Activated CD4-positive, alpha-beta T cell treated with anti-CD3 and anti-CD28 coated beads for 36 hours (primary cell): ENCODE measurements around the gene CAMTA1. TPM values are rescaled to one million over a fixed set of nuclear protein-coding genes. Genes with fewer than 3 reads are reported as not detected.

Experiments
- ATAC-seq: fragments of 200-7000 bp; cut with Tn5 transposase; one replicate; pipeline ENCODE4 v1.10.0; 2021; ENCODE audit warnings: mild to moderate bottlenecking, moderate library complexity
- CTCF ChIA-PET: fragments of 350-600 bp; sonication (Branson Sonifier 250); formaldehyde crosslinking; loops from one replicate; lab custom pipeline; 2021; ENCODE audit warnings: antibody characterized with exemption; lab: Charles Lee
- POLR2A ChIA-PET: fragments of 350-600 bp; sonication (Branson Sonifier 250); formaldehyde crosslinking; loops from one replicate; lab custom pipeline; 2021; ENCODE audit warnings: antibody characterized with exemption, inconsistent platforms; lab: Charles Lee
- DNase-seq: peaks from one replicate; pipeline ENCODE4 v3.0.0-alpha.2; 2020
- H3K27ac Mint-ChIP-seq: one replicate; pipeline ENCODE4 v1.8.0; 2021; ENCODE audit warnings: mixed read lengths
- H3K27me3 Mint-ChIP-seq: one replicate; pipeline ENCODE4 v1.8.0; 2021; ENCODE audit warnings: mixed read lengths
- H3K36me3 Mint-ChIP-seq: one replicate; pipeline ENCODE4 v1.8.0; 2021; ENCODE audit warnings: low read depth, mixed read lengths
- H3K4me1 Mint-ChIP-seq: one replicate; pipeline ENCODE4 v1.8.0; 2021; ENCODE audit warnings: mixed read lengths
- H3K4me3 Mint-ChIP-seq: one replicate; pipeline ENCODE4 v1.8.0; 2021; ENCODE audit warnings: mild to moderate bottlenecking, moderate library complexity, mixed read lengths
- H3K9me3 Mint-ChIP-seq: one replicate; pipeline ENCODE4 v1.8.0; 2021; ENCODE audit warnings: low read depth, mixed read lengths
- intact Hi-C, 2 experiments: fragments of 100-400 bp; cut with DNase I in 1 of 2; cut with micrococcal nuclease in 1 of 2; formaldehyde crosslinking; loops; one replicate each; pipeline versions ENCODE4 v1.14.2 to v1.15.1; 2022 to 2024; cut with DNase I, micrococcal nuclease
- total RNA-seq, 2 experiments: library from RNA; stranded (reverse); gene quantifications; one replicate each; pipeline ENCODE4 v1.2.3, GENCODE V29; 2021

Gene CAMTA1
- total RNA-seq, 2 experiments from 2014 or later = 62.3 to 76.7 TPM

- CTCF ChIA-PET = interaction anchor here (0.7 kb wide), 1 partner anchor 391 kb away, joined by 3 read pairs; no protein-coding TSS in a partner anchor
These were observed 715.8 kb downstream of the CAMTA1 start for GRCh38 chr1:7501084-7501491.

DNA sequence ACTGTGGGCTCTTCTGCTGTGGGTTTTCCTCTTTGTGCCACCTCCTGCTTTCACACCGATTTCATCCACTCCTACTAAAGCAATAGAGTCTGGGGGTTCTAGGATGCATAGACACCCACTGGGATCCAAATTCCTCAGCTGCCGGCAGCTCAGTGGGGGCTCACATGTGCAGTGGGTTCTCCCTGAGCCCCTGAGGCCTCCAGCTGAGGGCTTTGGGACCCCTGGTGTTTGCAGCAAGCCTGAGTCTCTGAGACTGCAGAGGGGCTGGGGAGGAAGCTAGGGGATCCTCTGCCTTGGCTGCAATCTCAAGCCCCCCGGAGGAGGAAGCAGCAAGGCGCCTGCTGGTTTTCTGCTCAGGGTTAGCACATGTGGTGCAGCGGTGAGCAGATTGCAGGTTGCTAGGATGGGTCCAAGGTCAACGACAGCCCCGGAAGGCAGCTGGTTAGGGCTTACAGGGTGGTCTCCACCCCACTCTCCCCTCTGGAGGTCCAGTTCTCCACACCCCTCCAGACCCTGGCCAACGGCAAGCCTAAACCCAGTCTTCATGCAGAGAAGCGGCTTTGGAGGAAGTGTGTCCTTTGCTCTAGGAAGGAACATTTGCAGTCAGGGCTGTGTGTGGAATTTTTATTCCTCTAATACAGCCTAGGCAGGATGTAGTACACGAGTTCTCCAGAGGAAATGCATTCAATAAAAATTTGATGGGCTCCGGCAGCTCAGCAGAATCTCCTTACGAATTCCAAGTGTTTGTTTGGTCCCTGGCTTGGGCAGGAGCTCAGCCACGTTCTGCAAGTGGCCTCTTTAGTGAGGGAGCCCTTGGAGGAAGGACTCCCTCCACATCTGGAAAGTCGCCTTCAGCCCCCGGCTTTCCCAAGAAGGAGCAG is 716.7 kb downstream of the CAMTA1 start:
- ChIA-PET CTCF (interaction anchor here (0.7 kb wide), 1 partner anchor 392 kb away, joined by 3 read pairs; no protein-coding TSS in a partner anchor), POLR2A (no interaction called here)
- intact Hi-C loops = no loop called here

More at GRCh38 chr1:7501084-7501491, 715.8 kb downstream of the CAMTA1 start:
- POLR2A ChIA-PET = no interaction called here
- Mint-ChIP-seq H3K27me3 (no peaks in the 10 kb centered on the region), H3K9me3 (no peaks in the 10 kb centered on the region), H3K4me3 (no peak overlapping the region), H3K4me1 (no peaks in the 10 kb centered on the region), H3K27ac (no peak overlapping the region), H3K36me3 (no peaks in the 10 kb centered on the region)
- ATAC-seq (no peak), DNase-seq (no peak)
- intact Hi-C loops = no loop called here

DNA sequence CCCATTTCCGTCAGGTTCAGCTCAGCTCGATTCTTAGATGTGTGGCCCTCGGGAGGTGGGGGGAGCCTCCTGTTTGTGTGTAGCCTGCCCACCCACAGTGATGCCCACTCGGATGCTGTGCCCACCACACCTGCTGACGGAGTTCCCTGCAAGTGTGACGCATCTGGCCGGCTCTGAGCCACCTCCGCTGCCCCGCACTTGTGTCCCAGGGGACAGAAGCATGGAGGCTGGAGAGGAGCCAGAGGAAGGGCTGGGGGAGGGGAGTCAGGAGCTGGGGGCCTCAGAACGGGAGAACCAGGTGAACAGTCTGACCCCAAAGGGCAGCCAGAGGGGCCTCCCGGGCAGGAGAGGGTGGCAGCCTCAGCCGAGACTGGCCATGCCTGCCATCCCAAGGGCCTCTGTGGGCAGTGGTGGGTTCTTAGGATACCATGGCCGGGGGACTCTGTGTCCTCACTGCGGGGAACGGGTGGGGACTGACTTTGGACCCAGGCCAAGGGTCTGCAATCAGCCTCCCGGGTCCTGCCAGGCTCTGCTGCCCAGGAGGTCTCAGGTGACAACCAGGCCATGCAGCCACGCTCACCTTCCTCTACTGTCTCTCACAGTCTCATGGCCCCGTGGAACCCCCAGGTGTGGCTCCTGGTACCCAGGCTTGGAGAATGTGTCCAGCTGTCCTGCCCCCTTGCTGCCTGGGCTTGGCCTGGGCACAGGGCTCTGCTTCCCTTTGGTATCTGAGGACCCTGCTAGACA is 718.6 kb downstream of the CAMTA1 start:
- no peak for DNase-seq
- H3K4me1 Mint-ChIP-seq = no peaks in the 10 kb centered on the region
- CTCF ChIA-PET = no interaction called here

More for the DNA sequence above, 716.7 kb downstream of the CAMTA1 start:
- Mint-ChIP-seq H3K27me3 (no peaks in the 10 kb centered on the region), H3K9me3 (no peaks in the 10 kb centered on the region), H3K4me3 (no peak overlapping the region), H3K4me1 (no peaks in the 10 kb centered on the region), H3K36me3 (no peaks in the 10 kb centered on the region), H3K27ac (no peak overlapping the region)
- DNase-seq (no peak), ATAC-seq (no peak)

GRCh38 chr1:7504438-7504720 is 719.1 kb downstream of the CAMTA1 start:
- no peaks in the 10 kb centered on the region for H3K27me3 Mint-ChIP-seq
- H3K27ac Mint-ChIP-seq = no peak overlapping the region
- POLR2A ChIA-PET = no interaction called here
- H3K4me1 Mint-ChIP-seq = no peaks in the 10 kb centered on the region
- intact Hi-C loops = no loop called here
- CTCF ChIA-PET = no interaction called here
- no peaks in the 10 kb centered on the region for H3K9me3 Mint-ChIP-seq
- no peak overlapping the region for H3K4me3 Mint-ChIP-seq
- ATAC-seq (no peak), DNase-seq (no peak)
- H3K36me3 Mint-ChIP-seq = no peaks in the 10 kb centered on the region

More for the DNA sequence above, 718.6 kb downstream of the CAMTA1 start:
- no peak overlapping the region for H3K27ac Mint-ChIP-seq
- H3K36me3 Mint-ChIP-seq = no peaks in the 10 kb centered on the region
- H3K4me3 Mint-ChIP-seq = no peak overlapping the region
- no peaks in the 10 kb centered on the region for H3K9me3 Mint-ChIP-seq
- ATAC-seq = no peak
- intact Hi-C loops = no loop called here
- POLR2A ChIA-PET = no interaction called here
- no peaks in the 10 kb centered on the region for H3K27me3 Mint-ChIP-seq

DNA sequence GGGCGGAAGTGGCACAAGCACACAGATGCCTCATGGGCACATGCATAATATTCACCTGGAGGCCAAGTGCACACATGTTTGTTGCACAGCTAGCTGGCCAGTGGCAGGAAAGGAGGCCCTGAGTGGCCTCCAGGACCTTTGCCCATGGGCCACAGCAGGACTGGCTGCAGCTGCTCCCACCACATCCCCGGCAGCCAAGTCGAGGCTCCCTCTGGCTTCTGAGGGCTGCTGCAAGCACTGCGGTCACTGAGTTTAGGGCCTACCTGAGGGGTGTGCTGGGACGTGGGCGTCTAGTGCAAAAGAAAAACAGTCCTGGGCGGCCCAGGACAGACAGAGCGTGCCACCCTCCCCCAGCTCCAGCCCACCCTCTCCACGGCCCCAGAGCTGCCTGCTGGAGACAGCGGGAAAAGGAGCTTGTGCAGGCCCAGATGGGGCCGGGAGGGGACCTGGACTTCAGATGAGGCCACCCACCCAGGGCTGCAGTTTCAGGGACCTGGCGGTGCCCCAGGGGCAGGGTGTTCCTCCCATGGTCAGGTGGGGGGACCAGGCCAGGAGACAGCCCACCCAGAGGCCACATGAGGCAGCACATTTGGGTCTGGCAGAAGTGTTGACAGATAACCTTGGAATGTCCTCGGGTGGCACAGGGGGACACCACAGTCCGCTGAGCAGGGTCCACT is 720.0 kb downstream of the CAMTA1 start:
- CTCF ChIA-PET = no interaction called here

GRCh38 chr1:7505771-7506453 is 720.7 kb downstream of the CAMTA1 start:
- no peak overlapping the region for H3K27ac Mint-ChIP-seq
- no peaks in the 10 kb centered on the region for H3K36me3 Mint-ChIP-seq
- no peak for DNase-seq
- CTCF ChIA-PET = no interaction called here
- intact Hi-C loops = no loop called here
- peaks cover 2% of the 10 kb centered on the region for H3K27me3 Mint-ChIP-seq
- H3K4me3 Mint-ChIP-seq = no peak overlapping the region
- no peaks in the 10 kb centered on the region for H3K9me3 Mint-ChIP-seq
- no peaks in the 10 kb centered on the region for H3K4me1 Mint-ChIP-seq
- no peak for ATAC-seq
- POLR2A ChIA-PET = no interaction called here

More for the DNA sequence above, 720.0 kb downstream of the CAMTA1 start:
- ATAC-seq (no peak), DNase-seq (no peak)
- Mint-ChIP-seq H3K4me1 (no peaks in the 10 kb centered on the region), H3K9me3 (no peaks in the 10 kb centered on the region), H3K4me3 (no peak overlapping the region), H3K27me3 (no peaks in the 10 kb centered on the region), H3K36me3 (no peaks in the 10 kb centered on the region), H3K27ac (no peak overlapping the region)
- POLR2A ChIA-PET = no interaction called here
- intact Hi-C loops = no loop called here

DNA sequence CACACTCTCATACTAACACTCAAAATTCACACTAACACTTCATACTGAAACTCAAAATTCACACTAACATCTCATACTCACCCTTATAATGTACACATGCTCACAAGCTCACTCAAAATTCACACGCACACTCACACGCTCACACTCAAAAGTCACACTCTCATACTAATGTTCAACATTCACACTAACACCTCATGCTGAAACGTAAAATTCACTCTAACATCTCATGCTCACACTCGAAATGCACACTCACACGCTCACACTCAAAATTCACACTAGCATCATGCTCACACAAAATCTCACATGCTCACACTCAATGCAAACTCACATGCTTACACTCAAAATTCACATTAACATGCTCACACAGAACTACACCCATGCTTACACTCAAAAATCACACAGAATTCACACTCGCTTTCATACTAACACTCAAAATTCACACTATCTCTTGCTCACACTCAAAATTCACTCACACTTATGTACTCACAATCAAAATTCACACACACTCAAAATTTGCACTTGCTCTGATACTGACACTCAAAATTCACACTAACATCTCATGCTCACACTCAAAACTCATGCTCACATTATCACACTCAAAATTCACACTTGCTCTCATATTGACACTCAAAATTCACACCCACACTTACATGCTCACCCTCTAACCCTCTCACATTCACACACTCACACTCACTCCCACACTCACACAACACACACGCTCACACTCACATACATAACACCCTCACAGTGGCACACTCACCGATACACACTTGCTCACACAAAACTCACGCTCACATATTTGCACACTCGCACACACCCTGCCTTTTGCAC is 721.4 kb downstream of the CAMTA1 start:
- Mint-ChIP-seq H3K4me1 (no peaks in the 10 kb centered on the region), H3K9me3 (no peaks in the 10 kb centered on the region), H3K27me3 (peaks cover 2% of the 10 kb centered on the region), H3K36me3 (no peaks in the 10 kb centered on the region), H3K4me3 (no peak overlapping the region), H3K27ac (no peak overlapping the region)
- ChIA-PET POLR2A (no interaction called here), CTCF (interaction anchor here (0.6 kb wide), 1 partner anchor 941 kb away, joined by 3 read pairs; no protein-coding TSS in a partner anchor)
- DNase-seq (no peak), ATAC-seq (no peak)
- intact Hi-C loops = no loop called here

GRCh38 chr1:7507285-7508019 is 722.2 kb downstream of the CAMTA1 start:
- no peaks in the 10 kb centered on the region for H3K36me3 Mint-ChIP-seq
- H3K27me3 Mint-ChIP-seq = peaks cover 2% of the 10 kb centered on the region
- intact Hi-C loops = no loop called here
- no peak overlapping the region for H3K27ac Mint-ChIP-seq
- ChIA-PET POLR2A (no interaction called here), CTCF (interaction anchor here (0.6 kb wide), 1 partner anchor 942 kb away, joined by 3 read pairs; no protein-coding TSS in a partner anchor)
- H3K9me3 Mint-ChIP-seq = no peaks in the 10 kb centered on the region
- no peak for ATAC-seq
- no peaks in the 10 kb centered on the region for H3K4me1 Mint-ChIP-seq
- H3K4me3 Mint-ChIP-seq = no peak overlapping the region
- DNase-seq = no peak

GRCh38 chr1:7508052-7508933 is 723.0 kb downstream of the CAMTA1 start:
- no peaks in the 10 kb centered on the region for H3K36me3 Mint-ChIP-seq

More at GRCh38 chr1:7508052-7508933, 723.0 kb downstream of the CAMTA1 start:
- Mint-ChIP-seq H3K9me3 (no peaks in the 10 kb centered on the region), H3K27ac (no peak overlapping the region), H3K4me3 (no peak overlapping the region), H3K27me3 (peaks cover 2% of the 10 kb centered on the region), H3K4me1 (no peaks in the 10 kb centered on the region)
- ChIA-PET CTCF (interaction anchor here (0.7 kb wide), 1 partner anchor 911 kb away, joined by 3 read pairs; no protein-coding TSS in a partner anchor), POLR2A (no interaction called here)
- DNase-seq (no peak), ATAC-seq (no peak)
- intact Hi-C loops = no loop called here
